GM13977 (cell line): Measurements from ENCODE around the gene HPDL.
"Not testable (repeated sequence)": the region's sequence is repeated elsewhere in the genome, so short reads cannot be mapped to it uniquely, and the experiment has no call there.

Source experiments
- DNase-seq: peaks from one replicate; pipeline ENCODE4 v3.0.0; 2012; ENCODE audit warnings: low spot score
- in situ Hi-C: fragments of 300-500 bp; cut with MboI; formaldehyde crosslinking; loops from one replicate; pipeline ENCODE4 v1.12.0; 2022; ENCODE audit warnings: low sequenced_read_pairs, low pct_unique_long_range_greater_than_20kb, mixed read lengths, inconsistent platforms; ENCODE audit not compliant: unreplicated experiment
- TF ChIP-seq, protein P1 (sequence below): IDR thresholded peaks from 2 replicates; pipeline ENCODE4 v1.5.1; 2012; ENCODE audit warnings: mild to moderate bottlenecking, control low read depth; ENCODE audit not compliant: insufficient read depth; ENCODE audit errors: extremely low read depth, missing control alignments

The HPDL gene

DNA sequence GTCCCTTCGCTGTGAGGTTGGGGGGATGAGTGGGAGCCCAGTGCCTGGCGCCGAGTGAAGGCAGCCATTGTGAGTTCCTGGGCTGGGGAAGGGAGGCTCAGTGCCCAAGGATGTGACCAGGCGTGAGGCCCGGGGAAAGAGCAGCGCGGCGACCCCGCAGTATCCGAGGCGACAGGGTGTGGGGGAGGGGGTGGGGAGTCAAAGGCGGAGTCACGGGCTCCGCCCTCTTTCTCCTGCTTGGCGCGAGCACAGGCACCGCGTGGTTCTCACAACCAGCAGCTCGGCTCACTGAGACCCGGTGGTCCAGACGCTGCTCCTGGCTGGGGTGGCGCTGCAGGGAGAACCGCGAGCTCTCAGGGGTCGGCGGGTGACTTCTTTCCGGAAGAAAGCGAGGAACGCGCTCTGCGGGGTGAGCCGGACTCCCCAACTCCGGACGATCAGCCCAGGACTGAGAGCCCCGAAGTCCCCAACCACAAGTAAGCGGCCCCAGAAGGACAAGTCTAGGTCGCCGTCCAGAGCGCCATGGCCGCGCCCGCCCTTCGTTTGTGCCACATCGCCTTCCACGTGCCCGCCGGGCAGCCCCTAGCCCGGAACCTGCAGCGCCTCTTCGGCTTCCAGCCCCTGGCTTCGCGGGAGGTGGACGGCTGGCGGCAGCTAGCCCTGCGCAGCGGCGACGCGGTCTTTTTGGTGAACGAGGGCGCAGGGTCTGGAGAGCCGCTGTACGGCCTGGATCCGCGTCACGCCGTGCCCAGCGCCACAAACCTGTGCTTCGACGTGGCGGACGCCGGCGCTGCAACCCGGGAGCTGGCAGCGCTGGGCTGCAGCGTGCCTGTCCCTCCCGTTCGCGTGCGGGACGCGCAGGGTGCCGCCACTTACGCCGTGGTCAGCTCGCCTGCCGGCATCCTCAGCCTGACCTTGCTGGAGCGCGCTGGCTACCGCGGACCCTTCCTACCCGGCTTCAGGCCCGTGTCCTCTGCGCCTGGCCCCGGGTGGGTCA is at the start of gene HPDL:
HPDL (plus strand) TSS at position 269 of the 997 bp plus-strand sequence; CDS start at position 523, 254 bp downstream.
- peak; percentile 86 for DNase-seq
- in situ Hi-C loops, result no loop called here

DNA sequence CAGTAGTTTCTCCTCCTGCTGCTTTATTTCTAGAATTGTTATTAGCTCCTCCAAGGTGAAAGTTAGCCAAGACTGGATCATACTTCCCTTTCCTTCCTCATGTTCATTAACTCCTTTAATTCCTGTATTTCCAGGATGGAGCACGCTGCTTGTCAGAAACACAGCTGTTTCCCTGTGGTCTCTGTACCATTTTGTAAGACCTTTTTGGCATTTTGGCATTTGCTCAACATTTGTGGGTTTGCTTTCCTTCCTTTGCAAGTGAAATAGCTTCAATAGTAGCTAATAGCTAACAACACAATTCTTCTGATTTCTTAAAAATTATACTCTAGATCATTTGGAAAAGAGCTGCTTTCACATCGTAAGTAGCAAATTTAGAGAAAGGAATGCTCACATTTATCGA is 44.3 kb upstream of the HPDL start:
- in situ Hi-C loops, result no loop called here
- TF ChIP-seq, protein P1, sequence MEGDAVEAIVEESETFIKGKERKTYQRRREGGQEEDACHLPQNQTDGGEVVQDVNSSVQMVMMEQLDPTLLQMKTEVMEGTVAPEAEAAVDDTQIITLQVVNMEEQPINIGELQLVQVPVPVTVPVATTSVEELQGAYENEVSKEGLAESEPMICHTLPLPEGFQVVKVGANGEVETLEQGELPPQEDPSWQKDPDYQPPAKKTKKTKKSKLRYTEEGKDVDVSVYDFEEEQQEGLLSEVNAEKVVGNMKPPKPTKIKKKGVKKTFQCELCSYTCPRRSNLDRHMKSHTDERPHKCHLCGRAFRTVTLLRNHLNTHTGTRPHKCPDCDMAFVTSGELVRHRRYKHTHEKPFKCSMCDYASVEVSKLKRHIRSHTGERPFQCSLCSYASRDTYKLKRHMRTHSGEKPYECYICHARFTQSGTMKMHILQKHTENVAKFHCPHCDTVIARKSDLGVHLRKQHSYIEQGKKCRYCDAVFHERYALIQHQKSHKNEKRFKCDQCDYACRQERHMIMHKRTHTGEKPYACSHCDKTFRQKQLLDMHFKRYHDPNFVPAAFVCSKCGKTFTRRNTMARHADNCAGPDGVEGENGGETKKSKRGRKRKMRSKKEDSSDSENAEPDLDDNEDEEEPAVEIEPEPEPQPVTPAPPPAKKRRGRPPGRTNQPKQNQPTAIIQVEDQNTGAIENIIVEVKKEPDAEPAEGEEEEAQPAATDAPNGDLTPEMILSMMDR, result no peak
- no peak for DNase-seq

More for the DNA sequence above, at the start of gene HPDL:
- TF ChIP-seq, protein P1, result peak; percentile 17

DNA sequence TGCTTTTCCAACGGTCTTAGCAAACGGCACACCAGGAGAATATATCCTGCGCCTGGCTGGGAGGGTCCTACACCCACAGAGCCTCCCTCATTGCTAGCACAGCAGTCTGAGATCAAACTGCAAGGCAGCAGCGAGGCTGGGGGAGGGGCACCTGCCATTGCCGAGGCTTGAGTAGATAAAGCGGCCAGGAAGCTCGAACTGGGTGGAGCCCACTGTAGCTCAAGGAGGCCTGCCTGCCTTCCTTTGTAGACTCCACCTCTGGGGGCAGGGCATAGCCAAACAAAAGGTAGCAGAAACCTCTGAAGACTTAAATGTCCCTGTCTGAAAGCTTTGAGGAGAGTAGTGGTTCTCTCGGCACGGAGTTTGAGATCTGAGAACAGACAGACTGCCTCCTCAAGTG is 41.8 kb upstream of the HPDL start:
- DNase-seq, in situ Hi-C loops: not testable (repeated sequence)

DNA sequence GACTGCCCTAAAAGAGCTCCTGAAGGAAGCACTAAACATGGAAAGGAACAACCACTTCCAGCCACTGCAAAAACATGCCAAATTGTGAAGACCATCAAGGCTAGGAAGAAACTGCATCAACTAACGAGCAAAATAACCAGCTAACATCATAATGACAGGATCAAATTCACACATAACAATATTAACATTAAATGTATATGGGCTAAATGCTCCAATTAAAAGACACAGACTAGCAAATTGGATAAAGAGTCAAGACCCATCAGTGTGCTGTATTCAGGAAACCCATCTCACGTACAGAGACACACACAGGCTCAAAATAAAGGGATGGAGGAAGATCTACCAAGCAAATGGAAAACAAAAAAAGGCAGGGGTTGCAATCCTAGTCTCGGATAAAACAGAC is 40.2 kb upstream of the HPDL start:
- in situ Hi-C loops, DNase-seq: not testable (repeated sequence)

DNA sequence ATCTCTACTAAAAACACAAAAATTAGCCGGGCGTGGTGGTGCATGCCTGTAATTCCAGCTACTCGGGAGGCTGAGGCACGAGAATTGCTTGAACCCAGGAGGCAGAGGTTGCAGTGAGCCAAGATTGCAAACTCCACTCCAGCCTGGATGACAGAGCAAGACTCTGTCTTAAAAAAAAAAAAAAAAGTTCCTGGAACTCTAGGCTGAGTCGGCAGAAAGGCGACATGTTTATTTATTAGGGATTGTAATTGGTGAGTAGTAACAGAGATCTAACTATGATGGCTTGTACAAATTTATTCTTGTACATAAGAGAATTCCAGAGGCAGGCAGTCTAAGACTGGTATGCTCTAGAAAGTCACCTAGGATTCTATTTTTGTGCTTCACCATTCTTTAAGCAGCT is 35.7 kb upstream of the HPDL start:
- in situ Hi-C loops, DNase-seq: not testable (repeated sequence)

DNA sequence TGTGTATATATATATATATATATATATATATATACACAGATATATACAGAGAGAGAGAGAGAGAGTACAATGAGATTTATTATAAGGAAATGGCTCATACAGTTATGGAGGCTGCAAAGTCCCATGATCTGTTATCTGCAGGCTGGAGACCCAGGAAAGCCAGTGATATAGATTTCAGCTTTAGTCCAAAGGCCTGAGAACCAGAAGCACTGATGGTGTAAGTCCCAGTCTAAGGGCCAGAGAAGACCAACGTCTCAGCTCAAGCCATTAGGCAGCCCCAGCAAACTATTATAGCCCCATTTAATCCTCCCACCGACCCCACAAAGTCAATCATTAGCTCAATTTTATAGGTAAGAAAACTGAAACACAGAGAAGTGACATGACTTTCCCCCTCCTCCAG is 35.0 kb upstream of the HPDL start:
- DNase-seq, result no peak
- TF ChIP-seq, protein P1, result no peak
- in situ Hi-C loops, result no loop called here

DNA sequence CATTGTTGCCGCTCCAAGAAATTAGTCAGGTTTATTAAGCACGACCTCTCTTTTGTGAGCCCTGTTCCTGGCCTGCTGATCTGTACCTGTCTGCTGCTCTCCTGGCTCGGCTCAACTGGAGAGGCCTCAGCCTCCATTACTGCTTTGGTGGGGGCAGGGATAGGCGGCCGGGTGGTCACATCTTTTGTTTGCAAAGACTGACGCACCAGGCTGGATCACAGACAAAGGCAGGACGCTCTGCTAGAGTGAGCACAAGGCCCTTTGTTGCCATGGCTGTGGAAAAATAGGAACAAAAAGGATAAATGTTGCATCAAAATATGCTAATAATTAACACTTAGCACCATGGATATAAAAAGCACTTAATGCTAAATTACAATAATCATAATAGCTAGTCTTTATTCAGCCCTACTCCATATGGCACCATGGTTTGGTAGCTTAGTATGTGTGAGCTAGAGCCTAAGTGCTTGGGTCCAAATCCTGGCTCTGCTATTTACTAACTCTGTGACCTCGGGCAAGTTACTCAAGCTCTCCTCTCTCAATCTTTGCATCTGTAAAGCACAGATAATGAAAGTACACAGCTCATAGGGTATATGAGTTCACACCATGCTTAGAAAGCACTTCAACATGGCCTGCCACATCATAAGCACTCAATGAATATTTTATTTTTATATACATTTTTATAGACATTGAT is 28.9 kb upstream of the HPDL start:
- TF ChIP-seq, protein P1, result no peak
- no peak for DNase-seq
- in situ Hi-C loops, result no loop called here

DNA sequence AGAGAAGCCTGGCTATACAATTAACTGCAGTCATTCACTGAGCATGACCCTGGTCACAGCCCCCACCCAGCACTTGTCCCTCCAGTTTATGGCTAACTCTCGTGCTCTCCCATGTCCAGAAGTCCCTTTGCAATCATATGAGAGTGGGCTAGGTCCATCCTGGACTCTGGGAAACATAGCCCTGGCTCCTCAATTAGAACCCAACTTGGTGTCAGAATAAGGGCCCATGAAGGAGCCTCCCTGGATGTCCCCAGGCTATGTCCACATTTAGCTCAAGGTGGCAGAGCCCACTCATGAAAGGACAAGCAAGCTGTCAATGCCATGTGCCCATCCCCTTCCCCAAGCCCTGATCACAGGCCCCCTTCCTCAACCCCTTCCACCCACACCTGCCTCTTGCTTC is 27.4 kb upstream of the HPDL start:
- DNase-seq, result no peak
- in situ Hi-C loops, result no loop called here

More for the DNA sequence above, 27.4 kb upstream of the HPDL start:
- TF ChIP-seq, protein P1, result no peak
